Measurements from ENCODE around the gene MTCH1.

The MTCH1 gene

GRCh38 chr6:36961441-36962435 is 24.3 kb downstream of the MTCH1 start:
- H3K27ac ChIP-seq = no peak overlapping the region
- TF ChIP-seq ZFX (IDR thresholded peaks at IDR 0.05) (no peak), CTCF (conservative IDR thresholded peaks at IDR 0.05) (no peak)

GRCh38 chr6:36959555-36960250 is 26.3 kb downstream of the MTCH1 start:
- TF ChIP-seq ZFX (IDR thresholded peaks at IDR 0.05) = no peak
- no peak for TF ChIP-seq CTCF (conservative IDR thresholded peaks at IDR 0.05)
- no peak overlapping the region for H3K27ac ChIP-seq

DNA sequence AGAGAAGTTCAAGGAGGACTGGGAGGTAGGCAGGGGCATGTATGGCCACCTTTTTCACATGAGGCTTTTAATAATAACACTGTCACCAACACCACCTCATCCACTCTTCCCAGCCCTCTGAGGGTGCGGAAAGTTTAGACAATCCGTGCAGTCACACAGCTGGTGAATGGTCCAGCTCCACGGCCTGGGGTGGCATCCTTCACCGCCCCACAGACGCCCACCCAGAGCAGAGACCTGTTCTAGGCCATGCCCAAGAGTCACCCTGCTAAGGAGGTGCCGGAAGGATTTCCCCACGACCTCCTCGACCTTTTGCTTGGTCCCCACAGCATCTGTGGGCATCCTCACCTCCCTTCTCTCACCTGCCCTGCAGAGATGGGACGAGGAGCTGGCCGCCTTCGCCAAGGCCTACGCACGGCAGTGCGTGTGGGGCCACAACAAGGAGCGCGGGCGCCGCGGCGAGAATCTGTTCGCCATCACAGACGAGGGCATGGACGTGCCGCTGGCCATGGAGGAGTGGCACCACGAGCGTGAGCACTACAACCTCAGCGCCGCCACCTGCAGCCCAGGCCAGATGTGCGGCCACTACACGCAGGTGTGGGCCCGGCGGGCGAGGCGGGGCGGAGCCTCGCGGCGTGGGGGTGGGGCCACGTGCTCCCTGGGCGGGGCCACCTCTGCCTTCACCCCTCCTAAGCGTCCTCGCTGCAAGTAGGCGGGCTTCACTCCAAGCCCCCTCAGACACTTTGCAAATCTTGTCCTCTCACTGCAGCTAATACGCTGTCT is 27.0 kb downstream of the MTCH1 start:
- H3K27ac ChIP-seq = no peak overlapping the region
- no peak for TF ChIP-seq CTCF (conservative IDR thresholded peaks at IDR 0.05)
- TF ChIP-seq ZFX (IDR thresholded peaks at IDR 0.05) = no peak

GRCh38 chr6:36957773-36958271 is 28.2 kb downstream of the MTCH1 start:
- no peak overlapping the region for H3K27ac ChIP-seq
- no peak for TF ChIP-seq ZFX (IDR thresholded peaks at IDR 0.05)
- TF ChIP-seq CTCF (conservative IDR thresholded peaks at IDR 0.05) = no peak

DNA sequence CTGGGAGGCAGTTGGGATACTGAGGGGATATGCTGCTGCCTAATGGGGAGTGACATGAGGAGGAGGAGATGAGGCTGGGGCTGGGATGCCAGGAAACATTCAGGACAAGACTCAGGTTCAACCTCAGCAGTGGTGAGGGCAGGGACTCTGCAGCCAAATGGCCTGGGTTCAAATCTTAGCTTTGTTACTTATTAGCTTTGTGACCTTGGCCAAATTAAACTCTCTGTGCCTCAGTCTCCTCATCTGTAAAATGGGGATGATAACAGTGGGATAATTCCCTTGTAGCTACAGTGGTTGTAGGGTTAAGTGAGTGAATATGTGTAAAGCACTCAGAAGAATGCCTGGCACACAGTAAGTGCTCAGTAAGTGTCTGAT is 29.6 kb downstream of the MTCH1 start:
- TF ChIP-seq CTCF (conservative IDR thresholded peaks at IDR 0.05) = no peak
- TF ChIP-seq ZFX (IDR thresholded peaks at IDR 0.05) = no peak
- no peak overlapping the region for H3K27ac ChIP-seq

DNA sequence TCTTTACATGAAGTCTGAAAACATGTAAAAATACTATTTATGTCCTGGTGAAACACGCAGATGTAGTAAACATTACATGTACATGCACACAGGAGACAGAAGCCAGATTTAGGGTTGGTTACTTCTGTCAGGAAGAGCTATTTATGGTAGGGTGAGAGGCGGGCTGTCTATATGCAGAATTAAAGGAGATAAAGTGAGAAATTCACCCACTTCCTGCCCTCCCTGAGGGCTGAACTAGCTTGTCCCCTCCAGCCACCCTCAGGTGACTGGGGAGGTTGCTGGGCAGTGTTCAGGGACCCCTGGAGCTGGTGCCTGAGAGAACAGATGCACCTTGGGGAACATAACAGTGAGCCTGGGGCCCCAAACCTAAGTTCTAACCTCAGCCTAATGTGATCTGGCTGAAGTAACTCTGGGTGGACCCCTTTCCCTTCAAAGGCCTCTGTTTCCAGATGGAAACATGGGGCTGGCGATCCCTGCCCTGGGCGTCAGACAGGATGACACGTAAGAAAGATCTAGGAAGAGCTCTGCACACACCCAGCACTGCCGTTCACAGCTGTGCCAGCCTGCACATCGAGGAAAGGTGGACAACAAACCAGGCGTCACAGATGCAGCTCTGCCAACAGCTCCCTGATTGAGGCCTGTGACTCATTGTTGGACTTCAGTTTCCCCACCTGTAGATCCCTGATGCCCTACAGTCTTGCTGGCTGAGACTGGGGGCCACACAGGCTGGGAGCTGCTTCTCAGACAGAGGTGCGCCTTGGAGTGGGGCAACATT is 30.1 kb downstream of the MTCH1 start:
- no peak overlapping the region for H3K27ac ChIP-seq
- no peak for TF ChIP-seq CTCF (conservative IDR thresholded peaks at IDR 0.05)
